AML-193 (cell line): ENCODE data around the gene CHST1.

Source experiments
- DNase-seq, 2 experiments: peaks; one replicate each; lab custom pipeline; 2025; lab: John Stamatoyannopoulos, UW

Gene CHST1

DNA sequence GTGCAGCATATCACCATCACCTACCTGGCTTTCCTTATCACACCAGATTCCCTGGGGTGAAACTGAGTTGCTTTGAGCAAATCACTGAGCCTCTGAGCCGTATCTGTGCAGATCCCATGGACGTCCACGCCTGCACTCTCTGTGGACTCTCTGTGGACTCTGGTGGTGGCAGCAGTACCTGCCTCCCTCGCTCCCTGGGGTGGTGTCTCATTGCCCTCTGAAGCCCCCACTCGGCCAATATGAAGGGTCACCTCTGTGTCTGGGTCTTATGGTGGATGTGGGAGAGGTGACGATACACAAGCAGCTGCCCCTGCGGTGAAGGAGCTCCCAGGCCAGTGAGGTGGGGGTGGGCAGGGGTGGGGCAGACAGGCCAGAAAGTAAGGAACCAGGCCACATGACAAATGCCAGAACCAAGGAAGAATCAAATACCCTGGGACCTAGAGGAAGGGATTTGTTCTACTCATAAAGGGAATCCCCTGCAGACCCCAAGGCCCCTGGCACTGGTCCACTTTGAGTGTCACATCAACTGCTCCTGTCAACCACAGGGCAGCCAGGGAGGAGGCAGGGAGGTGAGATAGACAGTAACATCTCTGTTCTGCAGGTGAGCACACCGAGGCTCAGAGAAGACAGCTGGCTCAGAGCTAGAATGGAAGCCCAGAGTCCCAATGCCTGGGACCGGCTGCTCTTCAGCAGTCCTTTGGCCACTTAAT is 9.2 kb upstream of the CHST1 start:
- no peak for DNase-seq

DNA sequence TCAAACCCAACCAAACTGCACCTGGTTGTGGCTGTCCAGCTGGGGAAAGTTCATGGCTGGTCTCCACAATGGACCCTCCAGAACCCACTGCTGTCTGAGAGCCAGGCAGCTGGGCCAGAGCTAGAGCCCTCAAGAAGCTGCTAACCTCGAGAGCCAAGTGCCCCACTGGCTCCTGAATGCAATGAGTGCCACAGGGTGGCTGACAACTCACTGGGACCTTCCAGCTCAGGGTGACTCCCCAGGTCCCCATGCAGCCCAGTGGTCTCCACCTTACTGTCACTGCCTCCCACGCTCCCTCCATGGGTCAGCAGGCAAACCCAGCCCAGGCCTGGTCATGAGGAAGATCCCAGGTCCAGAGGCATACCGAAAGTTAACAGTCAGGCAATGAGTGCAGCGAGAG is 8.0 kb upstream of the CHST1 start:
- DNase-seq, result no peak

- DNase-seq, result no peak
Observed at GRCh38 chr11:45672593-45672992, 7.2 kb upstream of the CHST1 start.

DNA sequence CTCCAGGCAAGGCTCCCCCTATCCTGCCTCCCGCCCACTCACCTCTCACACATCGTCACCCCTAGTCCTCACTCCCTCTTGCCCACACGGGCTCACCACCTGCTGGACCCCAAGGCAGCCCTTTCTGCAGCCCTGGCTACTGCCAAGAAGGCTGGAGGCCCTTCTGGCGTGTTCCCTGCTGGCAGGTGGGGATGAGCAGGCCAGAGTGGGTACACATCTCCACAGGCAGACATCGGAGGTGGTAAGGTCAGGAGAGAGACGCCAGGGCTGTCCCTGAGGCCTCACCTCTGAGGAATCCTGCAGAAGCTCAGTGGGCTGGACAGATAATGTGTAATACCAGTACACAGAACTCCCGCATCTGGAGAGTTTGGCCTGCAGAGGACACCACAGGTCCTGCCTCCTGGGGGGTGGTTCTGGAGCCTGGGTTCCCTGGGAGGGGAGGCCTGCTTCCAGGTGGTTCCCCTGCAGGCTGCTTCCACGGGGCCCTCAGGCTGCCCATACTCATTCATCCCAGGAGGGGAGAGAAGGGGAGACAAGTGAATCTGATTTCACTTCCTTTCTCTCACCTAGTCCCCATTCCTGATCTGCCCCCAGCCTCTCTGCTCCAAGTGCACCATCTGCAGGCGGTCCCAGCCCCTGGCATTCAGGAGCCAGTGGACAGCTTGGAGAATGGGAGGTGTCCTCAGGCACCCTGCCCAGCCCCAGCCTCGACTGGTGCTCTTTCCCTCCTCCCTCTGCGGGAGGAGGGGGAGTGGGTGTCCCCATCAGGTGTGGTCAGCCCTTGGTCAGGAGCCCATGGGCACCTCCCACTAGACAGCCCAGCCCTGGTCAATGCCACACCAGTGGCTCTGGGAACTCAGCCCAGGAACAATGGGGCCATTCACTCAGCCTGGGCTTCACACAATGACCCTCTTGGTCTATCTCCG is 6.1 kb upstream of the CHST1 start:
- no peak for DNase-seq

DNA sequence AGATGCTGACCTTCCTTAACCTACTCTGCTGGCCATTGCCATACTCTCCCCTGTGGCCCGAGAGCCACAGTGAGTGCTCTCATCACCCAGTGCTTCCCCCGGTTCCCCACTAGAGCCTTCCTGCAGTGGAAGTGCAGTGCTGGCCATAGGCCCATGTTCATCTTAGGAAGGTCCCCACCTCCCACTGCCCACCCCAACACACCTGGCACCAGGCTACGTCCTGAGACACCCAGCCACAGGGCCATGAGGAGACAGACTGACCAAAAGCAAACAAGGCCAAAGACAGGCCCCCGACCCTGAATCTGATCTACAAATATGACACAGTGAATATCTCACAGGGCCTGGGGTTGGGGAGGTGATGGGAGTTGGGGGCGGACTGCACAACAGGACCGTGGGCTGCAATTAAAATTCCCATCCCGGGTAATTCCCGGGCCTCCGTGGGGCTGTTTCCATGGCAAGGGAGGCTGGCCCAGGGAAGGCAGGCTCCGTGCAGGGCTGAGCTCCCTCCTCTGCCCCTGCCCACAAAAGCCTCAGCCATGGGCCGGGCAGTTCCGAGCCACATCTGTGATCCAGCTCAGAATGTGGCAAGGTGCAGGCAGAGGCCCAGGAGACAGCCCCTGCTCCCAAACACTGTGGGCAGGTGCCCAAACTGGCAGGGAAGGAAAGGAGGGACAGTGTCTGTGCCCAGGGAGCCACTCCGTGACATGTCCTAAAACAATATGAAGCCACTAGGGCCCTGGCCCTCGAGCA is 5.1 kb upstream of the CHST1 start:
- no peak for DNase-seq

- no peak for DNase-seq
Observed at GRCh38 chr11:45669956-45670355, 4.5 kb upstream of the CHST1 start.

GRCh38 chr11:45669146-45669545 is 3.7 kb upstream of the CHST1 start:
- DNase-seq, result no peak

DNA sequence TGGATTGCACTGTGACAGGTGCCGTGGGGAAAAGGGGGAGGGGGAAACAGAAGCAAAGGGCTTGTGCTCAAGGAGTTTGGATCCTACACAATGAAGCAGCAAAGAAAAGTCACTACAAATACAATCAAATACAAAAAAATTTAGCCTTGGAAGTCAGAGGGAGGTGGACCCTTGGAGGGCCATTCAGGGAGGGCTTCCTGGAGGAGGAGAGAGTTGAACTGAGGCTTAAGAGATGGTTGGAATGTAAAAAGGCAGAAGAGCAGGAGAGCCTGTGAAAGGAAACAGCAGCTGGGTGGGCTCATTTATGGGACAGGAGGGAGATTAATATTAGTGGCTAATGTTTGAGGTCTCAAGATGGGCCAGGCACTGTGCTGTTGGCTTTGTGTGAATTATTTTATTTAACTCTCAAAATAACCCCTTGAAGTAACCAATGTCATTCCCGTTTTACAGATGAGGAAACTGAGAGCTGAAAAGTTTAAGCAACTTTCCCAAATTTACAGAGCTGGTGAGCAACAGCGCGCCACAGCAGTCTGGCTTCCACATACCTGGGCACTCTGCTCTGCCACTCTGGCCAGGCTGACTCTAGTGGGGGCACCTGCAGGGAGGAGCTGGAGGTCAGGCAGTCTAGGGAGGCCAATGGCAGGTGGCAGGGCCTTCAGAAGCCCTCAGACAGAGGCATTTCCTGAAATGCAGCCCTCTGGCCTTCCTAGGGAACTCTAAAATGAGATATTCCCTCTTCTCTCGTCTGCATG is 2.7 kb upstream of the CHST1 start:
- DNase-seq, result no peak

- DNase-seq, result no peak
Observed at GRCh38 chr11:45666648-45667642, 1.5 kb upstream of the CHST1 start.

- no peak for DNase-seq
Observed at GRCh38 chr11:45665933-45666647, 668 bp upstream of the CHST1 start.

- no peak for DNase-seq
Observed at GRCh38 chr11:45664376-45665205, 831 bp downstream of the CHST1 start.

- DNase-seq, result no peak
Observed at GRCh38 chr11:45663486-45664375, 1.7 kb downstream of the CHST1 start.

DNA sequence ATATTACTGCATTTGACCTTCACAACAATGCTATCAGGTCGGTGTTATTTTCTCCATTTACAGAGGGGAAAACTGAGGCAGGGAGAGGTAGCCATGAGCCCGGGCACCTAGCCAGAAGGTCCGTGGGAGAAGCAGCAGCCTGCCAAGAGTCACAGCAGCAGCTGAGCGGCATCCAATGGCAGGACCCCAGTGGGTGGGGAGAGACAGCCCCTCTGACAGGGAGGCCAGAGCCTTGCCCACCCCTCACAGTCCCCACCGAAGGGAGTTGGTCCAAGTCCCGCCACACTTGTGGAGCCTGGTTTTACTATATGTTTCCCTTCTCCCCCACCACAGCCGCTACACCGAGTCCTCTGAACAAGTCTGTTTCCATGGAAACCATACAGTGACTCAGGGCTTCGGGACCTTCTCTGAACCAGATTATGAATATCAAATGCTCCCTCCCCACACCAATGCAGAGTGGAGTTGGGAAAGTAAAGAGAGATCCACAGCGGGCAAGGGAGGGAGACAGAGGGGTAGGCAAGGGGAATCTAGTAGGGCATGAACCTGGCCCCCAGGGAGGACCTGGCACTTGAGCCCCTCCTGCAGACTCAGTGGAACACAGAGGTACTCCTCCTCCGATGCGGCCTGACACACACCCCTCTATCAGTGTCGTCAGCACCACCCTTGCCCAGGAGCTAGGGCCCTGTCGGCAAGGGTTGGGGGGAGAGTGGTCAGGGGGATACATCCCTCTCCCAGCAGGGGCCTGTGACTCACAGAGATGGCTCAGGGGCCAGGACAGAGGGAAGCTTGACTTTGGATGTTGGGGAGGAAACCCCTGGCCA is 2.5 kb downstream of the CHST1 start:
- no peak for DNase-seq

DNA sequence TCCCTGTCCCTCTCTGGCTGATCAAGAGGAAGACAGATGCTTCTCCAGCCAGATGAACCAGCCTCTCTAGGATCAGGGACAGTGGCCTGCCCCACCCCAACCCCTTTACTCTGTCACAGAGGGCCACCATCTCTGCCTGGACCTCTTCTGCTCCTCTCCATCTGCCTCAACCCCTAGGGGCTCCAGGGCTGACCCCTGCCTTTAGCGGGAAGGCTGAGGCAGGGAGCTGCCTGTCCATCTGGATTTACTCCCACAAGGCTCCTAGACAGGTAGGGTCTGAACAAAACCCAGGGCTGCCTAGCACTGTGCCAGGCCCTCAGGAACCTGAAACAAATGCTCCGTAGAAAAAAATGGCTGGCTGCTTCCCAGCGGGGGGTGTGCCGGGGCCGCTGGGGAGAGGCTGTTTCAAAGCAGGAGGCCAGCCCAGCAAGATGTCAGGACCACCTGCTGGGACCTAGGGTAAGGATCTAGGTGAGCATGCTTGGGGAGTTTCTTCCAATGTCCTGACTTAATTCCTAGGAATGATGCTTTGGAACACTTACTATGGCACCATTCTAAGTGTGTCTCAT is 3.2 kb downstream of the CHST1 start:
- no peak for DNase-seq

- no peak for DNase-seq
Observed at GRCh38 chr11:45661439-45662055, 3.9 kb downstream of the CHST1 start.

DNA sequence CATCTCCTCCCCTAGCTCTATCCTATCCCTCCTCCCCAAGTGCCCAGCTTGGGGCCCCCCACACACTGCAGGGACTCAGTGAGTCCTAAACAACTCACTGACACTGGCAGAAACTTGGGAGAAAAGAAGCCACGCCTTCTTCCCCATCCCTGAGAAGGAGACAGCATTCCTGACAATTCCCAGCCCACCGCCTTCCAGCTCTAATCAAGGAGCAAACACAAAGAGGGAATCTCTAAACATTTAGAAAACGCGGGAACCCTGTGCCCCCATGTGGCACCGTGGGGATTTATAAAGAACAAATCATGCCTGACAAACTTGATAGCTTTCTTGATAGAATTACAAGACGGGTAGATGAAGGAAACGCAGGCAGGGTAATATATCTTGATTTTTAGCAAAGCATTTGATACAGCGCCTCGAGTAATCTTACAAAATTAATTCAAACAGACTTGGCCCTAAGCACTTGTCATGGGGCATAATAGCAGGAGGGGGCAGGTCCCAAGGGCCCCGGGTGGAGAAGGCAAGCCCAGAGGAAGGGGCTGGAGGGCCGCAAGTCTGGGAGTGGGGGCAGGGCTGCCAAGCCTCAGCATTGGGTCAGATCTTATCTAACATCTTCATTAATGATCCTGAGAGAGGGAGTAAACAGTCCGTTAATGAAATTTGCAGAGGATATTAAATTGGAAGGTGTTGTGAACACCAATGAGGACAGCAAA is 4.5 kb downstream of the CHST1 start:
- no peak for DNase-seq
